Neural cell (in vitro differentiated cells): ENCODE data around the gene NARF. TPM values are rescaled to one million over a fixed set of nuclear protein-coding genes. Genes with fewer than 3 reads are reported as not detected.
"Not testable (repeated sequence)": the region's sequence is repeated elsewhere in the genome, so short reads cannot be mapped to it uniquely, and the experiment has no call there.

Experiments used
- H2AFZ ChIP-seq: fragments of 200-600, 300-800 bp; sonication (generic), shearing (Covaris generic); 2 replicates; pipeline ENCODE4 v1.6.0; 2014; ENCODE audit warnings: low read depth, mild to moderate bottlenecking, antibody characterized with exemption, low read length, moderate library complexity
- H3F3A ChIP-seq: fragments of 200-600 bp; shearing (Covaris generic); 2 replicates; pipeline ENCODE4 v1.6.1; 2016; ENCODE audit warnings: mild to moderate bottlenecking, moderate library complexity, mixed read lengths, antibody characterized with exemption, low read length; ENCODE audit not compliant: insufficient read depth, poor library complexity, severe bottlenecking
- H3K27ac ChIP-seq: fragments of 200-600, 300-800 bp; sonication (generic), shearing (Covaris generic); 2 replicates; pipeline ENCODE4 v1.5.1; 2014; ENCODE audit warnings: mild to moderate bottlenecking, low read length, moderate library complexity
- H3K27me3 ChIP-seq: fragments of 300-800, 200-600 bp; sonication (generic), shearing (Covaris generic); 2 replicates; pipeline ENCODE4 v1.6.0; 2014; ENCODE audit warnings: mild to moderate bottlenecking, low read depth, low read length, moderate library complexity; ENCODE audit not compliant: insufficient read depth
- H3K36me3 ChIP-seq: fragments of 300-800, 200-600 bp; sonication (generic), shearing (Covaris generic); 2 replicates; pipeline ENCODE4 v1.5.1; 2014; ENCODE audit warnings: mild to moderate bottlenecking, antibody characterized with exemption, low read length, moderate library complexity; ENCODE audit not compliant: insufficient read depth
- H3K4me2 ChIP-seq: fragments of 300-800, 200-600 bp; sonication (generic), shearing (Covaris generic); 2 replicates; pipeline ENCODE4 v1.6.0; 2014; ENCODE audit warnings: mild to moderate bottlenecking, low read length
- H3K4me3 ChIP-seq: fragments of 300-800, 200-600 bp; sonication (generic), shearing (Covaris generic); 2 replicates; pipeline ENCODE4 v1.5.1; 2014; ENCODE audit warnings: mild to moderate bottlenecking, low read length, moderate library complexity
- H3K79me2 ChIP-seq: fragments of 200-600 bp; shearing (Covaris generic); replicated peaks from 2 replicates; pipeline ENCODE4 v1.6.0; 2014; ENCODE audit warnings: mild to moderate bottlenecking, low read length, moderate library complexity; ENCODE audit not compliant: insufficient read depth
- H3K9ac ChIP-seq: fragments of 300-800, 200-600 bp; sonication (generic), shearing (Covaris generic); 2 replicates; pipeline ENCODE4 v1.6.1; 2016; ENCODE audit warnings: mild to moderate bottlenecking, low read length, mixed read lengths
- H3K9me2 ChIP-seq: fragments of 200-600 bp; shearing (Covaris generic); 2 replicates; pipeline ENCODE4 v1.6.1; 2016; ENCODE audit warnings: mild to moderate bottlenecking, low read length, mixed read lengths; ENCODE audit not compliant: insufficient read depth
- H3K9me3 ChIP-seq: fragments of 200-600, 300-800 bp; sonication (generic), shearing (Covaris generic); 2 replicates; pipeline ENCODE4 v1.6.1; 2016; ENCODE audit warnings: mild to moderate bottlenecking, mixed run types, low read length, moderate library complexity, mixed read lengths
- H4K20me1 ChIP-seq: fragments of 200-600 bp; shearing (Covaris generic); 2 replicates; pipeline ENCODE4 v1.6.1; 2016; ENCODE audit warnings: mild to moderate bottlenecking, mixed run types; ENCODE audit not compliant: insufficient read depth
- CTCF ChIP-seq: fragments of 450-650 bp; IDR thresholded peaks from 2 replicates; pipeline ENCODE4 v1.5.1; 2014; ENCODE audit warnings: antibody characterized with exemption, mild to moderate bottlenecking, moderate library complexity; ENCODE audit not compliant: poor library complexity, severe bottlenecking
- EP300 ChIP-seq: fragments of 450-650 bp; conservative IDR thresholded peaks from 2 replicates; pipeline ENCODE4 v1.6.1; 2014; ENCODE audit warnings: antibody characterized with exemption, mild to moderate bottlenecking, moderate library complexity; ENCODE audit not compliant: poor library complexity, severe bottlenecking
- EZH2 ChIP-seq: fragments of 200-600, 300-800 bp; shearing (Covaris generic), sonication (generic); IDR thresholded peaks from 2 replicates; pipeline ENCODE4 v1.6.1; 2014; ENCODE audit warnings: antibody characterized with exemption, low read length, borderline replicate concordance, mild to moderate bottlenecking; ENCODE audit not compliant: insufficient read depth, poor library complexity, severe bottlenecking
- MXI1 ChIP-seq: fragments of 450-650 bp; conservative IDR thresholded peaks from 2 replicates; pipeline ENCODE4 v1.6.1; 2014; ENCODE audit warnings: antibody characterized with exemption, mild to moderate bottlenecking; ENCODE audit not compliant: poor library complexity, severe bottlenecking
- POLR2AphosphoS5 ChIP-seq: IDR thresholded peaks from 2 replicates; pipeline ENCODE4 v1.6.1; 2012
- RAD21 ChIP-seq: fragments of 450-650 bp; conservative IDR thresholded peaks from 2 replicates; pipeline ENCODE4 v1.6.1; 2014; ENCODE audit warnings: antibody characterized with exemption, mild to moderate bottlenecking, moderate library complexity
- SMC3 ChIP-seq: fragments of 450-650 bp; conservative IDR thresholded peaks from 2 replicates; pipeline ENCODE4 v1.6.1; 2014; ENCODE audit warnings: antibody characterized with exemption, mild to moderate bottlenecking, moderate library complexity; ENCODE audit not compliant: poor library complexity
- TAF1 ChIP-seq: IDR thresholded peaks from 2 replicates; pipeline ENCODE4 v1.6.1; 2012; ENCODE audit warnings: low read depth
- polyA plus RNA-seq: library from polyadenylated mRNA; depleted of rRNA; stranded (reverse); fragments of >200 nt; gene quantifications from 2 replicates; pipeline ENCODE4 v1.2.3, GENCODE V29; 2014
- TF ChIP-seq, protein P1 (sequence below): IDR thresholded peaks from 2 replicates; pipeline ENCODE4 v1.6.1; 2012; ENCODE audit warnings: borderline replicate concordance

NARF gene
- polyA plus RNA-seq, 1 donor from 2014 or later: 243 TPM

- Histone ChIP-seq H3K27ac (no peak overlapping the region), H2AFZ (no peak overlapping the region), H3K9me3 (no peaks in the 10 kb centered on the region), H3K36me3 (no peaks in the 10 kb centered on the region), H3K27me3 (no peaks in the 10 kb centered on the region), H3K9ac (no peak overlapping the region), H3K79me2 (no peaks in the 10 kb centered on the region), H3K4me2 (no peak overlapping the region), H3F3A (no peaks in the 10 kb centered on the region), H3K4me3 (no peak overlapping the region), H3K9me2 (no peaks in the 10 kb centered on the region), H4K20me1 (no peaks in the 10 kb centered on the region)
- no peak for TF ChIP-seq MXI1
- TF ChIP-seq TAF1: no peak
- no peak for TF ChIP-seq RAD21
- TF ChIP-seq POLR2AphosphoS5: no peak
- TF ChIP-seq, protein P1, sequence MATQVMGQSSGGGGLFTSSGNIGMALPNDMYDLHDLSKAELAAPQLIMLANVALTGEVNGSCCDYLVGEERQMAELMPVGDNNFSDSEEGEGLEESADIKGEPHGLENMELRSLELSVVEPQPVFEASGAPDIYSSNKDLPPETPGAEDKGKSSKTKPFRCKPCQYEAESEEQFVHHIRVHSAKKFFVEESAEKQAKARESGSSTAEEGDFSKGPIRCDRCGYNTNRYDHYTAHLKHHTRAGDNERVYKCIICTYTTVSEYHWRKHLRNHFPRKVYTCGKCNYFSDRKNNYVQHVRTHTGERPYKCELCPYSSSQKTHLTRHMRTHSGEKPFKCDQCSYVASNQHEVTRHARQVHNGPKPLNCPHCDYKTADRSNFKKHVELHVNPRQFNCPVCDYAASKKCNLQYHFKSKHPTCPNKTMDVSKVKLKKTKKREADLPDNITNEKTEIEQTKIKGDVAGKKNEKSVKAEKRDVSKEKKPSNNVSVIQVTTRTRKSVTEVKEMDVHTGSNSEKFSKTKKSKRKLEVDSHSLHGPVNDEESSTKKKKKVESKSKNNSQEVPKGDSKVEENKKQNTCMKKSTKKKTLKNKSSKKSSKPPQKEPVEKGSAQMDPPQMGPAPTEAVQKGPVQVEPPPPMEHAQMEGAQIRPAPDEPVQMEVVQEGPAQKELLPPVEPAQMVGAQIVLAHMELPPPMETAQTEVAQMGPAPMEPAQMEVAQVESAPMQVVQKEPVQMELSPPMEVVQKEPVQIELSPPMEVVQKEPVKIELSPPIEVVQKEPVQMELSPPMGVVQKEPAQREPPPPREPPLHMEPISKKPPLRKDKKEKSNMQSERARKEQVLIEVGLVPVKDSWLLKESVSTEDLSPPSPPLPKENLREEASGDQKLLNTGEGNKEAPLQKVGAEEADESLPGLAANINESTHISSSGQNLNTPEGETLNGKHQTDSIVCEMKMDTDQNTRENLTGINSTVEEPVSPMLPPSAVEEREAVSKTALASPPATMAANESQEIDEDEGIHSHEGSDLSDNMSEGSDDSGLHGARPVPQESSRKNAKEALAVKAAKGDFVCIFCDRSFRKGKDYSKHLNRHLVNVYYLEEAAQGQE: no peak
- no peak for TF ChIP-seq EZH2
- no peak for TF ChIP-seq SMC3
- no peak for TF ChIP-seq CTCF
- TF ChIP-seq EP300: no peak
These were observed 48.4 kb upstream of the NARF start for GRCh38 chr17:82410014-82410716.

DNA sequence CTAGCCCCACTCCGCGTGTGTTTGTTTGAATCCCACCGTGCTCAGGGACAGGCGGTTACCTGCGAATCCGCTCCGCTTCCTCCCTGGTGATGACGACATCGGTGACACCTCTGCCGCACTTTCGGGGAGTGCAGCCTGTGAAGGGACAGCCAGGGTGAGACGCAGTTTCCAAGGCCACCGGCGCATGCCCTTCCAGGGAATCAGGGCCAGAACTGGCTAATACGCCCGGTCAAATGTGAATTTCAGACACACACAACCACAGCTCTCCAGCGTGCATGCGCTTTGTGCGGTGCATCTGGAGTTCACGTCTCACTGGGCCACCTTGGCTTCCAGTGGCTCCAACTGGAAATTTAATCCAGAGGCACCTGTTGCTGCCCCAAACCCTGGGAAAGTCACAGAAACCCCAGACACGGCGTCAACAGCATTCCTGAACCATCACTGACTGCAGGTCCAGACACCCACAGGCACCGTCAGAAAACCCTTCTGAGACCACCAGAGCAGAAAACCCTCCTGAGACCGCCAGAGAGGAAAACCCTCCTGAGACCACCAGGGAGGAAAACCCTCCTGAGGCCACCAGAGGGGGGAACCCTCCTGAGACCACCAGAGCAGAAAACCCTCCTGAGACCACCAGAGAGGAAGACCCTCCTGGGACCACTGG is 47.0 kb upstream of the NARF start:
- H4K20me1 ChIP-seq: no peaks in the 10 kb centered on the region
- no peak for TF ChIP-seq EZH2
- TF ChIP-seq EP300: no peak
- TF ChIP-seq CTCF: no peak
- TF ChIP-seq SMC3: no peak
- TF ChIP-seq RAD21: no peak
- TF ChIP-seq MXI1: no peak
- no peak for TF ChIP-seq POLR2AphosphoS5
- TF ChIP-seq, protein P1: no peak
- TF ChIP-seq TAF1: no peak
- no peak overlapping the region for H3K4me2 ChIP-seq
- H3K36me3 ChIP-seq: no peaks in the 10 kb centered on the region
- H3F3A ChIP-seq: no peaks in the 10 kb centered on the region
- no peak overlapping the region for H3K4me3 ChIP-seq
- no peak overlapping the region for H3K9ac ChIP-seq
- no peaks in the 10 kb centered on the region for H3K9me2 ChIP-seq
- no peaks in the 10 kb centered on the region for H3K27me3 ChIP-seq
- H3K27ac ChIP-seq: no peak overlapping the region
- H3K79me2 ChIP-seq: no peaks in the 10 kb centered on the region
- no peak overlapping the region for H2AFZ ChIP-seq
- no peaks in the 10 kb centered on the region for H3K9me3 ChIP-seq

DNA sequence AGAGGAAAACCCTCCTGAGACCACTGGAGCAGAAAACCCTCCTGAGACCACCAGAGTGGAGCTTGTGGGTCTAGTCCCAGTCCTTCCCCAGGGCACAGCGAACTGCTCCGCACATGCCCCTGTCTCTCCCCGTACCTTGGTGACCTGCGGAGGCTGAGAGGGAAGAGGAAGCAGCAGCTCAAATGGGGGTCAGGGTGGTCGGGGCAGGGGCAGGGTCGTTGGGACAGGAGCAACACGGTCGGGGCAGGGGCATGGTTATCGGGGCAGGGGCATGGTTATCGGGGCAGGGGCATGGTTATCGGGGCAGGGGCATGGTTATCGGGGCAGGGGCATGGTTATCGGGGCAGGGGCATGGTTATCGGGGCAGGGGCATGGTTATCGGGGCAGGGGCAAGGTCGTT is 46.5 kb upstream of the NARF start:
- not testable (repeated sequence) for H3F3A ChIP-seq, H3K27me3 ChIP-seq, H2AFZ ChIP-seq, H3K9me3 ChIP-seq, H3K9ac ChIP-seq, H3K27ac ChIP-seq, H3K36me3 ChIP-seq, H4K20me1 ChIP-seq, H3K79me2 ChIP-seq, H3K4me3 ChIP-seq, H3K9me2 ChIP-seq, H3K4me2 ChIP-seq
